ENCODE measurements around the gene ISCU.
"Not testable (repeated sequence)": the region's sequence is repeated elsewhere in the genome, so short reads cannot be mapped to it uniquely, and the experiment has no call there.

ISCU gene

DNA sequence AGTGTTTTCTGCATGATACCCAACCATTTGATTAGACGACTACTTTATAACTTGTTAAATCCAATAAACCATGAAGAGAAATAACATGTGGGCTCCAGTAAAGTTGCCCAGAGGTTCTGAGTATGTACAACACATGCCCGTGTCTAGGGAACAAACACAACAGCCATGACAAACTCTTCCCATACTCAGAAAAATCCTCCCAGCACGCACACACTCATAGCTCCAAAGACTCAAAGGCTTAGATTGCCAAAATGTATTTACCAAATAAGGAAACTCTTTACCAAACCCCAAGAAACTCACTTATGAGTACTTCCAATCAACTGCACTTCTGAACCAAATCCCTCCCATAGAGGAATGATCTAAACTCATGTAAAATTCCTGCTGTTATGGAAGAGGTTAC lies 18.7 kb upstream of the ISCU start:
- no peak for DNase-seq (ENCODE audit: low read depth in 2 of 2)

DNA sequence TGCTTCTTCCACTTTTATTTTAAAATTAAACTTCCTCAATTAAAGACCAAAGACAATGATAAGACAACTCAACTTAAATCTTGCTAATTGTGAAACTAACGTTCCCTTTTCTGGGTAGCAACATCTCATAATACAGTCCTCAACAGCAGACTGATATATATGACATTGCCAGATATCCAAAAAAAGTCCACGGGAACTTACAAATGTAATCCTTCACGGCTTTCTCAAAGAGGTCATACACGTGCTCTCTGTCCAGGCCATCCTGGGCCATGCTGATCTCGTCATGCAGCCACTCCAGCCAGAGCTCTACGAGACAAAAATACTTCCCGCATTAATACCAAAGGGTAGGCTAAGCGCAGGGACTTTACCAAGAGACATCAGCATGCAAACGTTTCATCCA lies 14.7 kb upstream of the ISCU start:
- DNase-seq (ENCODE audit: low read depth in 2 of 2): no peak

DNA sequence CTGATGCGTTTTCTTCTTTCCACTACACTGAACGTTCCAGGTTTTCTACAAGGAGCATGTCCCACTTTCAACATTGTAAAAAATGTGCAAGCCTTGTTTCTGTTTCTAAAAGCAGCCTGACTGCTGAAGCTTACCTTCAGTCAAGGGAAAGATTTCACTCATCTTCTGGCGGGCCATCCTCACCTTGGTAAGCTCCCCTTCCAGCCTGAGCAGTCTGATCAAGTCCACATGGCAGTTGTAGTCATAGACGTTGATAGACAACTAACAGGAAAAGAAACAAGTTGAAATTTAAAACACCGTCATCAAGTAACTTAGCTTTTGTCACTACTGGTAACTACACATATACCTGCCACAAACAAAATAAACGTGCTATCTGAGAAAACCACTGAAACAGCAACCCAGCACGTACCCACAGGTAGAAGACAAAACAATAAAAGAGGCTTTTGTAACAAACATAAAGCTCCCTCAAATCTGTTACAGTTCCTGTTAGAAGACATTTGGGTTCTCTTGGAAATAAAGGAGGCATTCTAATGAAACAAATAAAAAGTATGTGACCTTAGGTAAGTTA lies 13.4 kb upstream of the ISCU start:
- no peak for DNase-seq (ENCODE audit: low read depth in 2 of 2)

DNA sequence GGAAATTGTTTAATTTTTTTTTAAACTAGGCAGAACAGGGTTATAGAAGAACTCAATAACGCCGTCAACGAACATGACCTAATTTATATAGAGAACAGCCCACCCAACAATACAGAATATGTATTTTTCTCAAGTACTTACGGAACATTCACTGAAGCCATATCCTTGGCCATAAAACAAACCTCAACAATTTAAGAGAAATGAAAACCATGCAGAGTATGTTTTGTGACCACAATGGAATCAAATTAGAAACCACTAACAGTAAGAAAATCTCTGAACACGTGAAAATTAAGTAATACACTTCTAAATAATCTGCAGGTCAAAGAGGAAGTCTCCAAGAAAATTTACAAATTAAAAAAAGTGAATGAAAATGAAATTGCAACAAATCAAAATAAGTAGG lies 10.9 kb upstream of the ISCU start:
- DNase-seq (ENCODE audit: low read depth in 2 of 2): peak; percentile 56 to 62

DNA sequence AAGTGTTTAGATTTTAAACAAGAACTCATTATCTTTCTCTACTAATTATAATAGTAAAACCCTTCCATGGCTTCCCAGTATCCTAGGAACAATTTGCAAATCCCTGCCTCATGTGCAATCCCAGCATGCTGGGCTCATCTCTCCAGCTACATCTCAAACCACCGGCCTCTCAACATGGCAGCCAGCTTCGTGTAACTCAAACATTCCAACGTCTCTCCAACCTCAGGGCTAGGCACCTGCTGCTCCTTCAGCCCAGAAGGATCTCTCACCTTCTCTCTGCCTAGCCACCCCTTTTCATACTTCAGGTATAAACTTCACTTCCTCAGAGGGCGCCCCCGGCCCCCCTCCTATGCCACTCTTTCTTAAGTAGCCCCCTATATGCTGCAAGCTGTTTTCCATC lies 8.6 kb upstream of the ISCU start:
- DNase-seq (ENCODE audit: low read depth in 2 of 2): no peak

DNA sequence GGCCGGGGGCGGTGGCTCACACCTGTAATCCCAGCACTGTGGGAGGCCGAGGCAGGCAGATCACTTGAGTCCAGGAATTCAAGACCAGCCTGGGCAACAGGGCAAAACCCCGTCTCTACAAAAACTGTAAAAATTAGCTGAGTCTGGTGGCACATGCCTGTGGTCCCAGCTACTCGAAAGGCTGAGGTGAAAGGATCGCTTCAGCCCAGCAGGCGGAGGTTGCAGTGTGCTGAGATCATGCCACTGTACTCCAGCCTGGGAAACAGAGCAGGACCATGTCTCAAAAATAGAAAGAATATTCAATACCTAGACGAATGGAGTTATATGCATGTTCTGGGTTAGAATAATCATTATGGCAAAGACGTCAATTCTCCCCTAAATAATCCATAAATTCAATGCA lies 7.0 kb upstream of the ISCU start:
- not testable (repeated sequence) for DNase-seq (ENCODE audit: low read depth in 2 of 2)

DNA sequence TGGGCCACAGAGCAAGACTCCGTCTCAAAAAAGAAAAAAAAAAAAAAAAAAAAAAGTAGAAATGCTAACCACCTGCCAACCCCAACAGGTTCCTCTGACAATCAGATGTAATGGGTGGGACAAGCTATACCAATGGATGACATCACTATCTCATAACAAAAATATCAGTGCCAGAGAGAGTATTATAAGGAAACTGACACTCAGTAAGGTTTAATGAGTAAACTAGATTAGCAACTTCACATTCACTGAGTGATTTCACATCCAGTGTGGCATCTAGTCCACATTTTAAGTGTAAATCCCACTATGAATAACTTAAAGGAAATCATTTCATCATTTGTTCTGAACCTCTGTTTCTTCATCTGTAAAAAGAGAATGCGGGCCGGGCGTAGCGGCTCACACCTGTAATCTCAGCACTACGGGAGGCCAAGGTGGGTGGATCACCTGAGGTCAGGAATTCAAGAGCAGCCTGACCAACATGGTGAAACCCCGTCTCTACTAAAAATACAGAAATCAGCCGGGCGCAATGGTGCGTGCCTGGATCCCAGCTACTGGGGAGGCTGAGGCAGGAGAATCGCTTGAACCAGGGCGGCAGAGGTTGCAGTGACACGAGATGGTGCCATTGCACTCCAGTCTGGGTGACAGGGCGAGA lies 3.3 kb upstream of the ISCU start:
- no peak for DNase-seq (ENCODE audit: low read depth in 2 of 2)

DNA sequence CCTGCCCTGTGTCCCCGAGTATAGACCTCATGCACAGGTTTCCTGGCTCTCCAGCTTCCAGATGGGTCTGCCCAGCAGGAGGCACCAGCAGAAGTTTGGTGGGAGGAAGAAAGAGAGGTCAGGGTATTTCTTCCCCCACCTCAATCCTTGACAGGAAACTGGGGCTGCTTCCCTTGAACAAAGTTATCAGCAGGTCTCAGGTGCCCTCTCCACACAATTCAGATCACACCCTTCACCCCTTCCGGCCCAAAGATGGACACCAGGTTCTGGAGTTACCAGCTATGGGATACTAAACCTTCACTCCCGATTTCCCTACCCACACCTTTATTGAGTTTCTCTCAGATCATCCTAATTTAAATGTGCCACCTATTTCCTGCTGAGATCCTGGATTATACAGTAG lies 2.6 kb upstream of the ISCU start:
- no peak for DNase-seq (ENCODE audit: low read depth in 2 of 2)

DNA sequence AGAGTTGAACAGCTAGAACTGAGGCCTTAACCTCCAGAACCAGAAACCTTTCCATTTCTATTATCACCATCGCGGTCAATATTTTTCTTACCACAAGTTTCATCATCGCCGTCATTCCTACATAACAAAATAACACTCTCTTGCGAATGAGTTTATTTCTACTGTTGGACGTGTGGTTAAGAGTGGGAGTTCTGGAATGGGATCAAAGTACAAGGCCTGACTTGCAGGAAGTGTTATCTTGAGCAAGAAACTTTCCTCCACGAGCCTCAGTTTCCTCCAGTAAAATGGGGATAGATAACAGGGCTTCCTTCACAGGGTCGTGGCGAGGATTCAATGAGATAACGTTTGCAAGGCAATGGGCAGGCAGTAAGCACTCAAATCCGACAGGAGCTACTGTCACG lies 2.1 kb upstream of the ISCU start:
- no peak for DNase-seq (ENCODE audit: low read depth in 2 of 2)

DNA sequence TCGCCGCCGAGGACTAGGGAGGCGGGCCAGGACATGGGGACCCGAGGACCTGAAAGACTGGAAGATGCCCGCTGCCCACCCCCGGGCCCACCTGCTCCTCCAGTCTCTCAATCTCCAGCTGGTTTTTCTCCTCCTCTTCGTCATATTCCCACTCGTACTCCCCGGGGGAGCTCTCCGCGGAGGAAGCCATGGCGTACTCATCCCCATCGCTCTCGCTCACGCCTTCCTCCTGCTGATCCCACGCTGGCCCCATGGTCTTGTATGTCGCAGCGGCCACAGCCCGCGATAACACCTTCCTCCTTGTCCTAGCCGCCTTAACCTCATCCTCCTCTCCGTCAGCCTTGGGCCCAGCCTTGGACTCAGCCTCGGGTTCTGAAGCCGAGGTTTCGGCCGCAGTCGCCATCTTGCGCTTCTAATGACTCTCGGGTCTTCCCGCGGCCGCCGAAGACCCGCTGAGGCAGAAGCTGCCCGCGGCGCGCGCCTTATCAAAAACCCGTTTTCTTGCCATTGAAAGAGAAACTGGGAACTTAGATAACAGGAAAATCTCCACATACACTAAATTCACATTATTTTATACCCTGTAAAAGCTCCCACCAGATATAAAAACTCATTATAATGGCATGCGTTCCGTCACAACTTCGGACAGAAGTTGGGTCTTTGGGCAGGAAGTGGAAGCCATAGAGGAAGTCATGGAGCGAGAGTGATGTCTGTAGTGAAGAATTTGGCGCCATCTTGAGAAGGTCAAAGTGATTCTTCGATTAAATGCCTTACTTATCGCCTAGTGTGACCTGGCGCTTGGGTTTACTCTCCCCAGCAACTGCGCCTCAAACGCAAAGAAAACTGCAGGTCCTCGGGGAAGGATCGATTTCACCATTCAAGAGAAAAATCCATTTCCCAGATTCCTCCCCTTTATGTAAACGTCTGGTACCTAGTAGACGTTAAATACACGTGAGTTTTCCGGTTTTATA lies 1.4 kb upstream of the ISCU start, which contains the start of gene SART3:
Gene SART3 (minus strand): TSS at position 422 of the 968 bp plus-strand sequence. CDS start 19 bp downstream, at position 403.
- DNase-seq (ENCODE audit: low read depth in 2 of 2): peak; percentile 71 to 72

DNA sequence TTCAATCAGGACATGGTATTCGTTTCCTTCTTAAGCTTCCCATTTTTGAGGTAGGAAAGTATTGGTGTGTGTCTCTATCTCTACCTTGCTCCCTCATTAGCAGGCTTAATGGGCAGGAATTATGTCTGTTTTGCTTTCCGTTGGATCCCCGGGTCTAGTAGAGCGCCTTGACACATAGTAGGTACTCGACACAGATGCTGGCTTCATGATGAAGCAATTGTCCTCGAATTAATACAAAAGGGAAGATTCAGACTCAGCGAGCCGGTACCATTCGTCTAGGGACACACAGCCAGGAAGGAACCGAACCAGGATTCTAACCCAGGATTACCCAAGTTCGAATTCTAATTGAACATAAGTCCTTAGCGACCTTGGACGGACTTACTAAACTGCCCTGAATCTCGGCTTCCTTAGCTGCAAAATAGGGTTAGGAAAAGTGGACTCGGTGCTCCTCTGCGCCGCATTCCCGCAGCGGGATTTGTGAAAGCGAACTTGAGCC lies 496 bp upstream of the ISCU start:
- DNase-seq (ENCODE audit: low read depth in 2 of 2): no peak

DNA sequence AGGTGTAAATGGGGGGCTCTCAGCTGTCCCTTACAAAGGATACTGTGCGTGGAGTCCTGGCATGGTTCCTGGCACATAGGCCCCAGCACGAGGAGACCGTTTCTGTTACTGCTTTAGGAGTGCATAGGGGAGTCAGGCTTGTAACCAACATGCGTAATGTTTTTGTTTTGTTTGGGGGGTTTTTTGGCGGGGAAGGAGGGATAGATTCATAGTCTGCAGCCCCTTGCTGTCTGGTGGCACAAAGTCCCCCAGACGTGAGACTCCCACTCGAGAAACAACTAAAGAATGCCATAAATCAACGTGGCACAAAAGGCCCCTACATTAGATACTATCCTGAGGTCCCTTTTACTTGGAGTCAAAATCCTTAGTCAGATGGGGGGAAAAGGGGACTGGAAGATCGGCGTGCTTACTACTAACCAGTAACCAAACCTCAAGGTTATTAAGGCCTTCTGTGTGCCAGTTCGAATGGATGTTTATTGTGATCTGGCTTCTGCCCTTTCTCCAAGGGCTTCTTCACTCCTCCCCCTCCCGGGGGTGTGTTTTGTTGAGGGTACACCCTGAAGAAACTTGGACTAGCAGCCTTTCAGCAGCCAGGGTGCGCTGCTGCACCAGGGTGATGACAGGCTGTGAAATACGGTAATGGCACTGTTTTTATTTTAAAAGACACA lies 874 bp downstream of the ISCU start:
- peak; percentile 74 to 75 for DNase-seq (ENCODE audit: low read depth in 2 of 2)

DNA sequence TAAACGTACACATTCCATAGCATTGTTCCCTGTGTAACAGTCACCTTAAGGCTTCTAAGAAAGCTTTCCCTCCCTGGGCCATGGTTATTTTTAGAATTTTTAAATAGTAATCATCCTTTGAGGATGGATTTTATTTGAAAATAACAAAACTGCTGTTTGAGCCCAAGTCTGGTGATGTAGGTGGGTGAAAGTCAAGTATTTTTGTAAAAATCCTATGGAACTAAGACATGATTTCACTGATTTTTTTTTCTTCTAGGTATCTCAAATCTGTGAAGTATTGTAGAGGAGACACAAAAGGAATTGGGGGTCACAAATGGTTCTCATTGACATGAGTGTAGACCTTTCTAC lies 1.4 kb downstream of the ISCU start:
- no peak for DNase-seq (ENCODE audit: low read depth in 2 of 2)

DNA sequence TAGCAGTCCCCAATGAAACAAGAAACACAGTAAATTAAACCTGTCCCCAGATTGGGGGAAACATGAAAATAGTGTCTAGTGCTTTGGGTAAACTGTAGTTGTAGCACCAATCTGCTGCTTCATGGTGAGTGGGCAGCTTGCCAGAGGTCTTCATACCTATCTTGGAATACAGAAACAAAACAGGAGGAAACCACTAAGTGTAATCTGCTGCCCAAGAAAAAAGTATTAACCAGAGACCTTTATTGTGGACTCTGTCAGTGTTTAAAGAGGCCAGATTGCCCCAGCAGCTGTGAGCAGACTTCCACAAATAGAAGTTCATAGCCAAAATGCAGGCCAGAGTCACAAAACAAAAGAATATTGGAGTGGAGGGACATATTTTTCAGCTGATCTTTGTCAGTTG lies 2.3 kb downstream of the ISCU start:
- DNase-seq (ENCODE audit: low read depth in 2 of 2): no peak

DNA sequence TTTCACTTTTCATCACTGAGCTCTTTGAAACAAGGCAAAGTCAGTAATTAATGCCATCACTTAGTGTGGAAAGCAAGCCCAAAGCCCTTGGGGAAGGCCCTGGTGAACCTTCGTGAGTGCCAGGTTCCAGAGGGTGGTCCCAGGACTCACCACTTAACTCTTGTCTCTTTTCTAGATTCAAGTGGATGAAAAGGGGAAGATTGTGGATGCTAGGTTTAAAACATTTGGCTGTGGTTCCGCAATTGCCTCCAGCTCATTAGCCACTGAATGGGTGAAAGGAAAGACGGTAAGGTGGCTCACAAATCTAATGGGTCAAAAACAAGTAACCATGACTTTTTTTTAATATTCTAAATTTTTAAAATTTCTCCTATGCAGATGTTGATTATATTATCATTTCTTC lies 2.8 kb downstream of the ISCU start:
- no peak for DNase-seq (ENCODE audit: low read depth in 2 of 2)

DNA sequence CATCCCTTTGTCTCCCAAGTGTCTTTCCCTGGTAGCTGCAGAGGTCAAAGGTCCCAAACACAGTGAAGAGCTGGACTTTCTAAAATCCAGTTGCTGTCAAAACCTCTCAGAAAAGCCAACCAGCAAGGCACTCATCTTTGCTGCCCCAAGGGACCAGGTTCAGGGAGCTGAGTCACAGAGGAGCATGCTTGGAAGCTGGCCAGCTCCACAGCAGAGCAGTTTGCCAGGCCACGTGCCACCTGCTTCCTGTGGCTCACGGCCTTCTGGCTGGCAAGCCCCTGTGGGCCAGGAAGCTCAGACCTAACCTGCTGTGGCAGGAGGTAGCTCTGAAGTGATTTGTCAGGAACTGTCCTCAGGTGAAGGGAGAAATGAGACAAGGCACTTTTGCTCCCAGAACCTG lies 3.6 kb downstream of the ISCU start:
- no peak for DNase-seq (ENCODE audit: low read depth in 2 of 2)

DNA sequence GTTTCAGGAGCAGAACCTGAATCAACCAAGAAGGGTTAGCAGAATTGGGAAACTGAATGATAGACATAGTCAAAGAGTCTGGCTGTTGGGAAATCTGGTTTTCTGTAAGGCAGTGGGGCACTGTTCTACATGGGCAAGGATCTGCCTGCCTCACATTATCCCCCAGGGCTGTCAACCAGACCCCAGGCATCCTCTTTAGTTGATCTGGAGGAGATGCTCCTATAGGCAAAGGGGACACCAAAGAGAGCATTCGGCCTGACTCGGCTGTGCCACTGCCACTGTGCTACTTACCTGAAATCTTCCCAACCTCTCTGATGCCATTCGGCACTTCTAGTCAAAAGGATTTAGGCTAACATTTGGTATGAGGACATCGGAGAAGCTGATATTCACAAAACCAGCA lies 4.1 kb downstream of the ISCU start:
- DNase-seq (ENCODE audit: low read depth in 2 of 2): no peak

DNA sequence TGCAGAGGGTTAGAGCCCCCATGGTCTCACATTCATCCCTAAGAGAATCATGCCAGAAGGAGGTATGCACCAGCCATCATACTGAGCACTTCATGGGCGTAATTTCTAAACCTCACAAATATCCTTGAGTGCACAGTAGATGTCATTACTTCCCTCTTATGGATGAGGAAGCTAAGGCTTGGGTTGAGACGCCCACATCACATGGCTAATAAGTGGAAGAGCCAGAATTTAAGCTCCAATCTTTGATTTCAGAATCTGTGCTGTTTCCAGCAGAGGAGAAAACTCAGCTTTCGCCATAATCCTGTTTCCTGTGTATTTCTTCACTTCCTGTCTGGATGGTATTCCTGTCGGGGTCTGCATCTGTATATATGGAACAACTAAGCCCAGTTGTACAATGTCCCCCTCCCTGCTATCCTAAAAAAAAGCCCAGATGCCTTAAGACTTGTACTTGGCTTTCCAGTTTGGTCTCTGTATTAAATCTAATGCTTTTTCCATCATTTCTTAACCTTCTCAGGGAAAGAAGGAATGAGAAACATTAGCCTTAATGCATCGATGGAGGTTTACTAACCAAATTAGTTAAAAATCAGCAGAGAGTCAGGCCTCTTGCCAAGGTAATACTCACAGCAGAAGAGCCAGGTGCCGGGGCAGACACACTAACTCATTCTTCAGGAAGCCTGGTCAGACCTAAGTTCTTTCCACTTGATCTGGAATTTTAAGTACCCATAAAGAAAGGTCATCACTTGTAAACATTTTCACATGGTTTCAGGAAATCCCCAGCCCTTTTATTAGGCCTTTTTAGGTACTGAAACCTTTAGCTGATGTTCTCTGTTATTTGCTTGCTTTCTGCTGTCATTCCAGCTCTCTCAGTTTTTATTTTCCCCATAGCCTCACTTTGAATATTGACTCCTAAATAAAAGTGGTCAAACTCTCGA lies 5.3 kb downstream of the ISCU start:
- no peak for DNase-seq (ENCODE audit: low read depth in 2 of 2)

DNA sequence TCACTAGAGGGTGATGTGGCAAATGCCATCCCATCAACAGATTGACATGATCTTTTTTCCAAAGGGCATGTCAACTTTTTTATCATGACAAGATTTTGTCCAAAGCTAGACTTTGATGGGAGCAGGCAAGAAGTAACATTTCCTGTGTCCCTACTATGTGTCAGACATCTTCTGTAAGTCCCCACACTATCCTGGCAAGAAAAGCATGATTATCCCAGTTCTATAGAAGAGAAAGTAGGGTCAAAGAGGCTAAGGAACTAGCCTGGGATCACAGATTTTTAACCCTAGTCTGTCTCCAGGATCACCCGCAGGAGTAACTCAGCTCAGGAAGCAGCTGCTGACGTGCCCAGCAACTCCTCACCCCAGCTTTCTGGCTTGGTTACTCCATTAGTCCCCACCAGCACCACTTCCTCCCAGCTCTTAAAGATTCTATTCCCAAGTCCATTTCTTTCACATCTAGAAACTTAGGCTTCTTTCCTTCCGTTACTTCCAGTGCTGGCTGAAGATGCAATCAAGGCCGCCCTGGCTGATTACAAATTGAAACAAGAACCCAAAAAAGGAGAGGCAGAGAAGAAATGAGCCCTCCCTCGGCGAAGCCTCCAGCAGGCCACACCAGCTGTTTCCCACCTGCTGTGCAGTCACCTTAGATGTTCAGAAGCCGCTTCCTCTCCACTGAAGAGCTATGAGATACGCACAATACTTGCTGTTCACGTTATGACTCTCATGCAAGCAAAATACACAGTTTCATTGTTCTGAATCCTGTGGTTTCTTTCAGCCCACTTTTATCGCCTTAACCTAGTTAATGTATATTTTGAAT lies 6.2 kb downstream of the ISCU start:
- no peak for DNase-seq (ENCODE audit: low read depth in 2 of 2)

Measured in fibroblast of skin of left quadriceps (primary cell).